ENCODE results near the gene BAHCC1.

GRCh38 chr17:81400996-81401722 lies 5.9 kb downstream of the BAHCC1 start:
- TF ChIP-seq POLR2A (IDR thresholded peaks at IDR 0.05; ENCODE audit: low read depth, low read length) (no peak), TCF12 (IDR thresholded peaks at IDR 0.05; ENCODE audit: low read depth, low read length) (no peak), CHD2 (IDR thresholded peaks at IDR 0.05; ENCODE audit: borderline replicate concordance, low read depth, low read length) (no peak)
